Activated CD4-positive, alpha-beta T cell treated with anti-CD3 and anti-CD28 coated beads for 4 hours (primary cell): ENCODE results near the gene COPS8.
A peak's percentile ranks its signal among the peaks of the same experiment; 100 is the strongest.

Experiments used
- DNase-seq, 2 donors: peaks; one replicate each; pipeline ENCODE4 v3.0.0-alpha.2; 2020

Gene COPS8

GRCh38 chr2:237134321-237135230 lies 48.9 kb downstream of the COPS8 start:
- DNase-seq: no peak

- no peak for DNase-seq
Measured at GRCh38 chr2:237136824-237137223, 51.1 kb downstream of the COPS8 start.

GRCh38 chr2:237137626-237138323 lies 52.1 kb downstream of the COPS8 start:
- DNase-seq: no peak

- no peak for DNase-seq
Measured at GRCh38 chr2:237139123-237139675, 53.5 kb downstream of the COPS8 start.

GRCh38 chr2:237140689-237141285 lies 55.1 kb downstream of the COPS8 start:
- DNase-seq: no peak

GRCh38 chr2:237141571-237142051 lies 55.9 kb downstream of the COPS8 start:
- DNase-seq: no peak

GRCh38 chr2:237143118-237143517 lies 57.4 kb downstream of the COPS8 start:
- DNase-seq: no peak

- no peak for DNase-seq
Measured at GRCh38 chr2:237143676-237144440, 58.2 kb downstream of the COPS8 start.

- DNase-seq: no peak
Measured at GRCh38 chr2:237144516-237144915, 58.8 kb downstream of the COPS8 start.

- no peak for DNase-seq
Measured at GRCh38 chr2:237147317-237147716, 61.6 kb downstream of the COPS8 start.

- DNase-seq: no peak
Measured at GRCh38 chr2:237148624-237149023, 62.9 kb downstream of the COPS8 start.

- DNase-seq: peak in 1 of 2 donors; percentile 8
Measured at GRCh38 chr2:237149425-237149824, 63.7 kb downstream of the COPS8 start.
